DMS 273 (cell line): ENCODE measurements around the gene ATG5.
"Not testable (repeated sequence)": the region's sequence is repeated elsewhere in the genome, so short reads cannot be mapped to it uniquely, and the experiment has no call there.

Experiments
- DNase-seq: peaks from one replicate; lab custom pipeline; 2025; ENCODE audit not compliant: unreplicated experiment; lab: John Stamatoyannopoulos, UW

ATG5 gene

GRCh38 chr6:106160189-106160588, 165.4 kb downstream of the ATG5 start:
- DNase-seq = no peak

GRCh38 chr6:106159531-106159940, 166.0 kb downstream of the ATG5 start:
- DNase-seq = no peak

GRCh38 chr6:106158816-106159215, 166.7 kb downstream of the ATG5 start:
- DNase-seq = no peak

- no peak for DNase-seq
Observed at GRCh38 chr6:106156863-106157262, 168.7 kb downstream of the ATG5 start.

- DNase-seq = no peak
Observed at GRCh38 chr6:106156413-106156812, 169.1 kb downstream of the ATG5 start.

- no peak for DNase-seq
Observed at GRCh38 chr6:106155219-106155830, 170.2 kb downstream of the ATG5 start.

- no peak for DNase-seq
Observed at GRCh38 chr6:106154326-106154725, 171.2 kb downstream of the ATG5 start.

GRCh38 chr6:106152952-106153351, 172.6 kb downstream of the ATG5 start:
- DNase-seq = no peak

GRCh38 chr6:106152476-106152875, 173.1 kb downstream of the ATG5 start:
- not testable (repeated sequence) for DNase-seq

GRCh38 chr6:106149472-106150069, 176.0 kb downstream of the ATG5 start:
- DNase-seq = no peak

- no peak for DNase-seq
Observed at GRCh38 chr6:106147476-106147875, 178.1 kb downstream of the ATG5 start.

- no peak for DNase-seq
Observed at GRCh38 chr6:106146852-106147351, 178.7 kb downstream of the ATG5 start.

GRCh38 chr6:106145741-106146227, 179.8 kb downstream of the ATG5 start:
- no peak for DNase-seq

- DNase-seq = no peak
Observed at GRCh38 chr6:106145144-106145543, 180.4 kb downstream of the ATG5 start.

GRCh38 chr6:106143665-106144064, 181.9 kb downstream of the ATG5 start:
- DNase-seq = no peak

- DNase-seq = no peak
Observed at GRCh38 chr6:106142876-106143431, 182.6 kb downstream of the ATG5 start.

- no peak for DNase-seq
Observed at GRCh38 chr6:106141441-106142237, 183.9 kb downstream of the ATG5 start.

- DNase-seq = no peak
Observed at GRCh38 chr6:106138151-106138550, 187.4 kb downstream of the ATG5 start.

- no peak for DNase-seq
Observed at GRCh38 chr6:106136845-106137244, 188.7 kb downstream of the ATG5 start.

GRCh38 chr6:106135911-106136571, 189.5 kb downstream of the ATG5 start:
- DNase-seq = no peak
